GM23248 (cell line): ENCODE measurements around the gene TTYH1.

Experiments
- EZH2 ChIP-seq: fragments of 200-600 bp; sonication (generic); IDR thresholded peaks from 2 replicates; pipeline ENCODE4 v1.6.1; 2018; ENCODE audit warnings: antibody characterized with exemption, mild to moderate bottlenecking; ENCODE audit not compliant: insufficient read depth, poor library complexity, severe bottlenecking
- EZH2phosphoT487 ChIP-seq: fragments of 200-600 bp; sonication (generic); IDR thresholded peaks from 2 replicates; pipeline ENCODE4 v1.6.1; 2018; ENCODE audit warnings: antibody characterized with exemption, moderate library complexity, mild to moderate bottlenecking, low read depth; ENCODE audit not compliant: insufficient read depth

- no peak for TF ChIP-seq EZH2phosphoT487
- TF ChIP-seq EZH2 = no peak
Observed at GRCh38 chr19:54484451-54484850, 69.2 kb downstream of the TTYH1 start.
